Right ventricle myocardium inferior (tissue), 1 donor: Measurements from ENCODE around the gene ZNF554. TPM values are rescaled to one million over a fixed set of nuclear protein-coding genes. Genes with fewer than 3 reads are reported as not detected.
"Not testable (repeated sequence)": the region's sequence is repeated elsewhere in the genome, so short reads cannot be mapped to it uniquely, and the experiment has no call there.

Source experiments
- ATAC-seq: fragments of 200-7000 bp; cut with Tn5 transposase; one replicate; pipeline ENCODE4 v1.9.1; 2020; ENCODE audit warnings: mild to moderate bottlenecking, moderate library complexity
- DNase-seq: peaks from one replicate; pipeline ENCODE4 v3.0.0; 2021; ENCODE audit errors: missing footprints
- intact Hi-C: fragments of 100-400 bp; cut with DNase I; formaldehyde crosslinking; loops from one replicate; pipeline ENCODE4 v1.11.0; 2022
- total RNA-seq: library from RNA; stranded (reverse); fragmentation: NEBNext Ultra II Directional; extraction: Animal tissue kit (Norgen Biotek cat#: 25700); gene quantifications from one replicate; pipeline ENCODE4 v1.2.1, GENCODE V29; 2021
- donor health status: DM: no; HTN: yes; CAD: no; lungs with severe emphysema.

Gene ZNF554
- total RNA-seq, 1 donor from 2014 or later = 3.7 TPM

GRCh38 chr19:2788237-2788636, 31.4 kb upstream of the ZNF554 start:
- no peak for ATAC-seq
- intact Hi-C loops = no loop called here
- DNase-seq = no peak

- no peak for DNase-seq
- no peak for ATAC-seq
- intact Hi-C loops = no loop called here
Observed at GRCh38 chr19:2790194-2790556, 29.5 kb upstream of the ZNF554 start.

GRCh38 chr19:2790557-2791271, 29.0 kb upstream of the ZNF554 start:
- DNase-seq (no peak), ATAC-seq (no peak)
- intact Hi-C loops = no loop called here

- intact Hi-C loops = no loop called here
- no peak for ATAC-seq
- DNase-seq = no peak
Observed at GRCh38 chr19:2791440-2791839, 28.2 kb upstream of the ZNF554 start.

GRCh38 chr19:2791876-2792275, 27.8 kb upstream of the ZNF554 start:
- DNase-seq = no peak
- ATAC-seq = no peak
- intact Hi-C loops = no loop called here

- DNase-seq, intact Hi-C loops, ATAC-seq: not testable (repeated sequence)
Observed at GRCh38 chr19:2792666-2793065, 27.0 kb upstream of the ZNF554 start.

GRCh38 chr19:2793126-2793525, 26.5 kb upstream of the ZNF554 start:
- DNase-seq (no peak), ATAC-seq (no peak)
- intact Hi-C loops = no loop called here

- ATAC-seq (no peak), DNase-seq (no peak)
- intact Hi-C loops = no loop called here
Observed at GRCh38 chr19:2793577-2793976, 26.1 kb upstream of the ZNF554 start.

GRCh38 chr19:2795827-2796658, 23.6 kb upstream of the ZNF554 start:
- intact Hi-C loops = no loop called here
- ATAC-seq = no peak
- DNase-seq = peak; percentile 63

GRCh38 chr19:2796659-2797266, 22.9 kb upstream of the ZNF554 start:
- DNase-seq (peak; percentile 65), ATAC-seq (peak; percentile 43)
- intact Hi-C loops = loop anchor here (1.0 kb wide), 1 partner anchor 22 kb away; no protein-coding TSS in a partner anchor

- peak; percentile 46 for ATAC-seq
- peak; percentile 75 for DNase-seq
- intact Hi-C loops = loop anchor here (1.0 kb wide), 1 partner anchor 23 kb away; no protein-coding TSS in a partner anchor
Observed at GRCh38 chr19:2797280-2797679, 22.4 kb upstream of the ZNF554 start.

GRCh38 chr19:2798158-2798685, 21.4 kb upstream of the ZNF554 start:
- peak; percentile 1 for ATAC-seq
- peak; percentile 33 for DNase-seq
- intact Hi-C loops = no loop called here

- intact Hi-C loops = no loop called here
- ATAC-seq (peak; percentile 65), DNase-seq (peak; percentile 73)
Observed at GRCh38 chr19:2798733-2799132, 20.9 kb upstream of the ZNF554 start.

- ATAC-seq = no peak
- intact Hi-C loops = no loop called here
- peak; percentile 6 for DNase-seq
Observed at GRCh38 chr19:2799273-2800020, 20.2 kb upstream of the ZNF554 start.

GRCh38 chr19:2800506-2800905, 19.2 kb upstream of the ZNF554 start:
- ATAC-seq (no peak), DNase-seq (peak; percentile 53)
- intact Hi-C loops = no loop called here

GRCh38 chr19:2802826-2803225, 16.8 kb upstream of the ZNF554 start:
- no peak for ATAC-seq
- intact Hi-C loops = no loop called here

GRCh38 chr19:2803486-2804155, 16.0 kb upstream of the ZNF554 start:
- peak; percentile 41 for DNase-seq
- no peak for ATAC-seq
- intact Hi-C loops = no loop called here

More at GRCh38 chr19:2802826-2803225, 16.8 kb upstream of the ZNF554 start:
- peak; percentile 33 for DNase-seq
